Ammon's horn (tissue), 1 donor: ENCODE results near the gene RAB14.
A peak's percentile ranks its signal among the peaks of the same experiment; 100 is the strongest.
"Not testable (repeated sequence)": the region's sequence is repeated elsewhere in the genome, so short reads cannot be mapped to it uniquely, and the experiment has no call there.

Experiments used
- DNase-seq: peaks from one replicate; pipeline ENCODE4 v3.0.0-alpha.2; 2016; ENCODE audit warnings: low spot score

The RAB14 gene

DNA sequence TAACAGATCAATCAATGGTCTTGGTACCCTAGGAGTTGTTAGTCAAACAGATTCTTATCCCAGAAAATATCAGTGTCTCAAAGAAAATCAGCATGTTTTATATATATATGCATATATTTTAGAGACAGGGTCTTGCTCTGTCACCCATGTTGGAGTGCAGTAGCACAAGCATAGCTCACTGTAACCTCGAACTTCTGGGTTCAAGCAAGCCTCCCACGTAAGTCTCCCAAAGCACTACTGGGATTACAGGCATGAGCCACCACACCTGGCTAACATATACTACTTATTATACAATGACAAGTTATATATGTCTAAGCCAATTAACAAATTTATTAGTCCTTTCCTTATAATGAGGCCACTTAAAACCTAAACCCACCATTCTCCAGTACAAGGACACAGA, 10.4 kb downstream of the RAB14 start:
- DNase-seq = no peak

DNA sequence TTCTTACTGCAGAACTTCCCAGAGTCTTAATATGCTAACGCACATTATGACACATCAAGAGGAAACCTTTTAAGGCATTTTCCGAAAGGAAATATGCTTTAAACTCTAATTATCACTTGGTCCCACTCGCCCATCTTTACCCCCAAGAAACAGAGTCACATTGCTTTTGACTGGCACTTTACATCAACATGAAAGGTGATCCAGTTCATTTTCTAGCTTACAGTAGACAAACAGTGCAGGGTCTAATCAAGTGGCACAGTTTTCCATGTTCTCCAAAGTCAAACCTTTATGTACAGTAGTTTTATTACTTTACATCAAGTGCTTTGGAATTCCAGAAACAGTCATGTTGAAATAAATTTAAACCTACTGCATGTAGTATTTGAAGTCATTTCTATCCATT, 12.0 kb downstream of the RAB14 start:
- no peak for DNase-seq

DNA sequence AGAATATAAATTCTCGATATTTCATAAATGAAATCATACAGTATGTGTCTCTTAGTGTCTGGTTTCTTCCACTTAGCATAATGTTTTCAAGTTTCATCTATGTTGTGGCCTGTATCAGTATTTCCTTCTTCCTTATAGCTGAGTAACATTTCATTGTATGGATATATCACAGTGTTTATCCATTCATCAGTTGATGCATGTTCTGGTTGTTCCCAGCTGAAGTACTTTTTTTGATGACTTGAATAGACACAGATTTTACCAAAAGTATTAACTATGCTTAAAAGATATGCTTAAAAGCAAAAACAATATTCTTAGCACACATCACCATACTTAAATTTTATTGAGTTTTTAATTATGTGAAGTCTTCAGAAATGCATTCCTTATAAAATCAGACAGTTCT, 12.7 kb downstream of the RAB14 start:
- no peak for DNase-seq

DNA sequence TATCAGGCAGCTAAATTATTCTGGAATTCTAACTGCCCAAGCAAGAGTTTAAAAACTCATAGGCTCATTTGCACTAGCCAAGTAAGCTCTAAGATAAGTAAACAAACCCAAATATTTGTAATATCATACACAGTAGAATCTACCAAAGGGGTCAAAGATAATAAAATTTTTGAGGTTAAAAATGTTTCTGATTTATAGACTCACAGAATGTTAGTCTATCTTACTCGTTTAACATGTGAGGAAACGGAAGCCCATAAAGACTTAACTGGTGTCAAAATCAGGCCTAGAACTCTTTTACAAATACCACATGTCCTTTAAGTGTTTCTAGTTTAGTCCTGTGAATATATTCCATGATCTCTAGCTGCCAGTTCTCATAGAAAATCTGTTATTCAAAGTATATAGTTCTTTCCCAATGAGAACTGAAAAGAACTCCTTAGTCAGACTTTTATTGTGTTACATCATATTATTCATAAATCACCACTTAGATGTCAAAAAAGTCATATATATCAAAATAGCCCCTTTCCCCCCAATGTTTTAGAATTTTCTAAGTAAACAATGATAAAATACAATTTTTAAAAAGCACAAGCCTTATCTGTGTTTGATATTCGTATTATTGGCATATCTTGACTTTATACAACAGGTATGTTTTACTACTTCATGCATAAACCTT, 13.9 kb downstream of the RAB14 start:
- no peak for DNase-seq

DNA sequence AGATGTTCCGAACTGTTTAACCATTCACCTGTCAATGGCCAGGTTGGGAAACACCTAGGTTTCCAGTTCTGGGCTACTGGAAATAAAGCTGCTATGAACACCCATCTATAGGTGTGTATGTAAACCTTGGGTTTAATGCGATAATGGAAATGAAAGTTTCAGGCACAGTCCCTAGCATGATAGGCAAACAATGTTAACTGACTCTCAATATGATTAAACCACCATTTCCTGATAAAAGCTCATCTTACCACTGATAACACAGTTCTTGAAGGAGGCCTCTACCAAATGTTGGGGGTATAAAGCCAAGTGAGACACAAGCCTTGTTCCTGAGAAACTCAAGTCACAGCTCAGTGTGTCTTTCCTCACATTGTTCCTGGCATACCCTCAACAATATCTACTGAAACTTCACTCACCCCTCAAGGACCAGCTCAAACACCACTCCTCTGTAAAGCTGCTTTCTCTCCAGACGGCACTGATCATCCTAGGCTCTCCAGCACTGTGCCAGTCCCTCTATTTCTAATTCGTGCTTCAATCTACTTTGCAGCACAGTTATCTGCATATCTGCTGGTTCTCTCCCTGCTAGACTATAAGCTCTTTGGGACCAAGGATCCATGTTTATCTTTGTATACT, 15.8 kb downstream of the RAB14 start:
- DNase-seq = no peak

DNA sequence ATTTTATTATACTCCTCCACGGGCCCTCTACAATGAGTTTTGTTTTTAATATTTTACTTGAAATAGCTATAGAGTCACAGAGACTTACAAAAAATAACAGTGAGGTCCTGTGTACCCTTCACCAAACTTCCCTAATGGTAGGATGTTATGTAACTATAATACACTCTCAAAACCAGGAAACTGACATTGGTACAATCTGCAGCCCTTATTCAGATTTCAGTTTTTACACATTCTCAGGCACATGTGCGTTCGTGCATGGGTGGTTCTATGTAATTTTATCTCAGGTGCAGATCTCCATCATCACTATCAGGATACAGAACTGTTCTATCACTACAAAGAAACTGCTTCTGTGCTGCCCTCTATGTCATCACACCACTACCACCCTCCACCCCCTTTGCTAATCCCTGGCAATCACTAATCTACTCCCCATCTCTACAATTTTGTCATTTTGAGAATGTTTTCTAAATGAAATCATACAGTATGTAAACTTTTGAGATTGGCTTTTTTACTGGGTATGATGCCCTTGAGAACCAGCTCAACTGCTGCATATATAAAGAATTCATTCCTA, 16.4 kb downstream of the RAB14 start:
- DNase-seq = no peak

DNA sequence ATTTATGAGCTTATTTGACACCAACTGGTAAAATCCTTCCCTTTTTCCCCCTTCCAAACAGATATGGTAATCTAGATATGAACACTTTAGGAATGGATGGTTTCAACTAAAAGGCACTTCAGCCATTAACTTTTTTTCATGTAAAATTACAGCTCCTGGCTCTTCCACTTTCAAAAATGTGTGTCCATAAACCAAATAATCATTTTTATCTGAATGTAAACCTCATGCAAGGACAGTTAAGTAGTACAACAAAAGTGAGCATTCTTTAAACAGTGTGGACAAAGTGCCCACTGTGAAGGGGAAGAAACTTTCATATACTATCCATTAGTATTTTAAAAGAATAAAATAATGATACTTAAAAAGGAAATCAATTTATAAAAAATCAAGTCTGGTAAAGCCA, 17.2 kb downstream of the RAB14 start:
- DNase-seq = no peak

DNA sequence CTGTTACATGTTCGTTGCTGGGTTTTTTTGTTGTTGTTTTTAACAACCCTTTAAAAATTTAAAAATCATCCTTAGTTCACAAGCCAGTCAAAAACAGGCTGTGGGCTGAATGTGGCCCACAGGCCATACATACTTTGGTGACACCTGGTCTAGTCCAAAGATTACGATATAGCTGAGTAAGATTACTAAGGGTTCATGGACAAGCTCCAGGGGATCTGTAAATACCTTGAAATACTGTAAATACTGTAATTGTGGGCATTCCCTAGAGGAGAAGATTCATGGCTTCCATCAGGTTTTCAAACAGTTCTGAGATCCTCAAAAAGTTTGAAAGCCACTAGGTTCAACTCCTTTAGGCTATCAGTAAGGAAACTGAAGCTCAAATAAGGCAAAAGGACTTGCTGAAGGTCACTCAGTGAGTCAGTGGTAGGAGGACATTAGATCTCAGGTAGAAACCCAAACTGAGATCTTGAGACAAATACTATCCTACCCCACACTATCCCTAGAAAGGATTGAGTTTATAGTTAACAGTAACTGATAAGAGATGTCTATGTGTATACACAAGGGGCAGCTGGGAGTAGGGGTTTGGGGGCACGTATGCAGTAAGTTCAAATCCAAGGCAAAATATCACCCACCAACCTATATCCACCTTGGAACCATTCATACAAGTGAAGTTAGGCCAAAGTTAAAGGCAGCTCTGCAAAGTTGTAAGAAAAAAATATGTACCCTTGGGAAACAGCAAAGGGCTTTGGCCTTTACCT, 17.8 kb downstream of the RAB14 start:
- no peak for DNase-seq

DNA sequence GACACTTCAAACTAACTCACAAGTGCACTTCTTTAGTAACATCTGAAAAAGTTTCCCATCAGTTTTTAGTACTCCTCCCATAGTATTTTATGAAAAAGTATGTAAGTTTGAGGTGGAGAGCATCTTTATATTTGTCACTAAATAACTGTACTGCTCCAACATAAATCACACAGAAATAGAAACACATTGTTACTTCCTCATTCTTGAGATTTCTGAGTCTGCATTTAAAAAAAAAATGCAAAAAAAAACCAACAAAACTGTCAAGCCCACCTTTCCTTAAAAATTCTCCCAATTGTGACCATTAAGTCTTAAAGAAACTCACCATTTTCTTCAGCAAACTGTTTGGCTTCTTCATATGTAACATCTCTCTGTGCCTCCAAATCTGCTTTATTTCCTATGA, 18.7 kb downstream of the RAB14 start:
- DNase-seq = no peak

DNA sequence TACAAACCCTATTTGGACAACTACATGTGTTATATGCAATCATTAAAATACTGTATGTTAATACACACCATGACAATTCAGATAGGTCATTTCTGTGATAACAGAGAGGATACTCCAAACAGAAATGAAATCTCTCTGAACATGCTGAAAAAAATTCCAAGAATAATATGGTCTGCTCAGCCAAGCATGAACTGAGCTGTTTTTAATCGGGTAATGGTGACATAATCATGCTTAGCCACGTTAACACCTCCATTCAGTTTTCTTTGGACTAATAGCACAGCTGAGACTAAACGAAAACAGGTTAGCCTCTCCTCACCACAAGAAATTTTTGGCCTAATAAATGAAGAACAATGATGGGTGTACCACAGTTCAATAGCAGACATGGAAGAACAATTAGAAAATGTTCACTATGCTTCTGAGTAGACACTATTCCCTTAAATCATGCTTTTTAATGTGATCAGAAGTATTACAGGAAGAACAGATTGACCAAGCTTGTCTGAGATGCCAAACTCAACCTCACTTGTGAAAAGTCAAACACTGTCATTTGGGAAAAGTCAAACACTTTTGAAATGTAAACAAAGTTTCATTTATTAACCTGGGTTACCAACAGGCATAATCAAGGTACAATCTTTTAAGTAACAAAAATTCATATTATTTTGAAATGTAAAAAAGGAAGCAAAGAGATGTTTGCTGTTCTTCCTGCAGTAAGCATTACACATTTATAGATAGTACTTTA, 19.4 kb downstream of the RAB14 start:
- DNase-seq = no peak

DNA sequence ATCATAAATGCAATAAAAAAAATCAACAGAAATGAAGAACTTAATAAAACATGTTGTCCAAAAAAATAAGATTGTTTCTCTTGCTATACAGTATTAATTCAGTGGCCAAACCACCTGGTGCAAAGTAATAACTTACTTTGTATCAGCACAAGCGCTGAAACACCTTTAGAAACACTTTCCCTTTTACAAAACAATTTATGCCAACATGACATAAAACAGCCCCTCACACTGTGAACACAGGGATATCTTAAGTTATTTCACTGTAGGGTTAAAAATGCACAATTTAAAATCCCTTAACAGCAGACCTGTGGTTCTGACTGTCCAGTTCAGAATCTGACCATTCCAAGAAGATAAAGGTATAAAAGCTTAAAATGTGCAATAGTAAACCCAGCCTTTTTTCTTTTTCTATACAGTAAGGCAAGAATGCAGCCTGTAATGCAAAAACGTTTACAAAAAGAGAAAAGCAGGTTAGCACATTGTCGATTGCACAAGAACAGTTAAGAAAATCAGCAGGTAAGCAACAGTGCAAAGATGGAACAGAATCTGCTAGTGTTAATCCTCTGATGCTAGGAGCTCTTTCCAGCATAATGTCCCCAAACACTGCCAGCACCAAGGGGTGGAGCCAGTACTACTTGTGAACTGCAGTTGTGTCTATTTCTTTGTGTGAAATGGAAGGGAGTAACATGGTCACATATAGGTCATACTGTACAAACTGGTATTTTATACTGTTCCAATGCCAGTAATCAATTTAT, 21.6 kb downstream of the RAB14 start:
- no peak for DNase-seq

DNA sequence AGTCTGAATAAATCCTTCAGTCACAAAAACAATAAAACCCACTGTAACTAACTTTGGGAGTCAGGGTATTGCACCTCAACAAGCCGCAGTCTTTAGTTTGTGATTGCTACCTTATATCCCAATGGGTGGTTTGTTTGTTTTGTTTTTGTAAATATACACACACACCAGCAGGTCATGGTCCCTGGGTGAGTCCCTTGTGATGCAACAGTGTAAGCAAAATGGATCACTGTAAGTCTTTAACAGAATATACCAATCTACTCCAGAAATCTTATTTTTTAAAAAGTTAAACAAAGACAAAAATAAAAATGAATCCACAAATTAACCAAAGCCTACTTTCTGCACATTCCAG, 22.3 kb downstream of the RAB14 start:
- DNase-seq = not testable (repeated sequence)

DNA sequence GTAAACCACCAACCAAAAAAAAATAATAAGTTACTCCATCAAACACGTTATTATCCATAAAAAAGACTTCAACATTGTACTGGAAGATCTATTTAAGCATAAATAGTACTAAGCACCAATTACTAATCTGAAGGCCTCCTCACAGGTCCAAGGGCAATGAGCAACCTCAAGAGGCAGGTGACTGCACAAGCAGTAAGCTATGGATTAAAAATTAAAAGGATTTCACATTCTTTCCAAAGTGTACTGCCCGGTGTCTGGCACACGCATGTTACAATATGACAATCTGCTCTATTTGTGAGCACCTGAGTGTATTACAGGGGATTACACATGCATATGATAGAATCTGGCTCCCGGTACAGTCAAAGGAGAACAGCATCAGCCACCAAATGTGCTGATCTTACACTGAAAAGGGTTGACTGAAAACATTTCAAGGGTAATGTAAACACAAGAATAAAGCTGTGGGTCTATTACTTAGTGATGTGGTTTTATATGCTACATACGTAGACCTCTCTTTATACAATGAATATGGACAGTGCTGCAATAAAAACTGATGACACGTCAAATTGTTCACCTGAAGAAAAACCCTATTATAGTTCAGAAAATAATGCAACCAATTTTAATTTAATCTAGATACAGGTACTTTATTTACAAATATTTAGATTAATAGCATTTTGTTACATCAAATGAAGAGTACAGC, 22.8 kb downstream of the RAB14 start:
- no peak for DNase-seq

DNA sequence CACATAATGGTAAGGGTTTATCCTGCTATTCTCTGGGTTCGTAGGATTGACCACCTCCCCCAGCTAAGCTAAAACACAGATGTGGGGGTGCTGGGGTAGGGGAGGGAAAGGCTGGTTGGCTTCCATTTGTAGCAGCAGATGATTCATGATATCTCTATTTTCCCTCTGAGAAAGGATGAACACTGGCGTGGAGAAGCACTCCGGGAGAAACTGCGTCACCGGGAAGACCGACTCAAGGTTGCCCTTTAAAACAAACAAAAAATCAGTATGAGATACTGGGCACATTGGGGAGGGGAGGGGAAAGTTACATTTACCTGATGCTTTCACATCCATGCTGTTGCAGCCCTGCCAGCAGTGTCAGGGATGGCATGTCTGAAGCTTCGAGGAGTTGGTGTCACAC, 28.2 kb downstream of the RAB14 start:
- DNase-seq = no peak

DNA sequence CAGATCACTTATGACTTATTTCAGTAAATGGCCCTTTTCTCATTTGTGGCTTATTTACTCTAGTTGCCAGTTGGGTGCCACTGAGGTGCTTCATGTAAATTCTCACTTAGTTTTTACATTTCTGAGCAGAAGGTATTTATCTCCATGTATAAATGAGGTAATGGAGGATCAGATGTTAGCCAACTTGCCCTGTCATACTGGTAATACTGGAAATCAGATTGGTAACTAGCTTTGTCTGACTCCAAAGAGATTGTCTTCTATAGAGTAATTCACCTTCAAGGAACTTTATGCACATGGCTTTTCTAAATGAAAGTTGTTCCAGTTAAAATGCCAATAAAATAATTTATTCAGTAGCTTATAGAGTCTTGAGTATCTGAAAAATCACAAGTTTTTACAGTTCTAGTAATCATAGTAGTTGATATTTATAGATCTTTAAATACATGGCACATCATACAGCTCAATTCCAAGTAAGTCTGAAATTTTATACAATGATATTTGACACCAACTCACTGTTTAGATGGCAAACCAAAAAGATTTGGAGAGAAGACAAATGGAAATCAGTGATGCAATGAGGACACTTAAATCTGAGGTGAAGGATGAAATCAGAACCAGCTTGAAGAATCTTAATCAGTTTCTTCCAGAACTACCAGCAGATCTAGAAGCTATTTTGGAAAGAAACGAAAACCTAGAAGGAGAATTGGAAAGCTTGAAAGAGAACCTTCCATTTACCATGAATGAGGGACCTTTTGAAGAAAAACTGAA, 28.8 kb downstream of the RAB14 start:
- DNase-seq = no peak

DNA sequence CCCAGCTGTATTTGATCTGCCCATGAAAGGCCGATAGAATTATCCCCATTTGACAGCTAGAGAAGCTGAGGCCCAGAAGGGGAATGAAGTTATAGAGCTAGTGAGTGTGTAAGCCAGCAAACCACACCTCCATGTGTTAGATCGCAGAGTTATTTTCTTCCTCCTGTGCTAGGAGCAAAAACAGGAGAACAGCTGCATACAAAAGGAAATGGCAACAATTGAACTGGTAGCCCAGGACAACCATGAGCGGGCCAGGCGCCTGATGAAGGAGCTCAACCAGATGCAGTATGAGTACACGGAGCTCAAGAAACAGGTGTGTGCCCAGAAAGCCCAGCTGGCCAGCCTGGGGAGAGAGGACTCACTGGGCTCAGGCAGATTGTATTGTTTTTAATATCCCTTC, 30.4 kb downstream of the RAB14 start:
- no peak for DNase-seq

DNA sequence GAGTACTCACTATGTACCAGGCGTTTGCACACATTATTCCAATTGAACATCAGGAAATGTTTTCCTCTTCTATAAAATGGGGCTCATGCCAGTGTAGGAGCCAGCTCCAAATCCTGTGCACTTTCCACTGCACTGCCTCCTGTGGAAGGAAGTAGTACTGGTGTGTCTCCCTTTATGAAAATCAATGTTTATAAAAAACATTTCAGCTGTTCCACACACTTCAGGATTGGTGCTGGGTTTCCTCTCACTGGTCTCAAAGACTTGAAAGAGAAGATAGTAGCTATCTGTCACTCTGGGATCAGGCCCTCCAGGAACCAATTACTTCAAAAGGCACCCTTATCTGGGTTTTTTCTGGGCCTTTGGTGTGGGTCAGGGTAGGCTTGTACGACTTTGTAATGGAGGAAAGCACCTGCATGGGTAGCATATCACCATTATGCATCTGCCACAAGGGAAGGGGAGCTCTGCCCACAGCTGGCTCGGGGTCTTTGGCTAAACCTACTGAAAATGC, 32.5 kb downstream of the RAB14 start:
- DNase-seq = peak; percentile 13

DNA sequence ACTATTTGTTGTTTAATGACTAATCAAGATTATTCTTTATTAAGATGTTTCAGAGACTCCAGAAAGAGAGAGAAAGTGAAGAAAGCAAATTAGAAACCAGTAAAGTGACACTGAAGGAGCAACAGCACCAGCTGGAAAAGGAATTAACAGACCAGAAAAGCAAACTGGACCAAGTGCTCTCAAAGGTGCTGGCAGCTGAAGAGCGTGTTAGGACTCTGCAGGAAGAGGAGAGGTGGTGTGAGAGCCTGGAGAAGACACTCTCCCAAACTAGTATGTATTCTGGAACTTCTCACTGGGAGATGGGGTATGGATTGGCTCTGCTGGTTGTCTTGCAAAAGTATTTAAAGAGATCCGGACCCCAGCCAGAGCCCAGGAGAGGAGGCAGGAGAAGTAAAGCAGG, 33.6 kb downstream of the RAB14 start:
- no peak for DNase-seq

DNA sequence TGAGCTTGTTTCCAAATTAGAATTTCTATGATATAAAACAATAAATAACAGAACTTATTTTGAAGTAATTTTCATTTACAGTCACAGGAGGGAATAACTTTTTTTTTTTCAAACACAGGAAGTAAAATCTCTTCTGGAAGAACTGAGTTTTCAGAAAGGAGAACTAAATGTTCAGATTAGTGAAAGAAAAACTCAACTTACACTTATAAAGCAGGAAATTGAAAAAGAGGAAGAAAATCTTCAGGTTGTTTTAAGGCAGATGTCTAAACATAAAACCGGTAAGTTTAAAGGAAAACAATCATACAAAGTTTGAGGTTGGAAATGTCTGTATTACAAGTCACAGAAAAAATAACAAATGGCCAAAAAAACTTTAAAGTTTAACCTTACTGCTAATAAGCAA, 41.6 kb downstream of the RAB14 start:
- DNase-seq = no peak

DNA sequence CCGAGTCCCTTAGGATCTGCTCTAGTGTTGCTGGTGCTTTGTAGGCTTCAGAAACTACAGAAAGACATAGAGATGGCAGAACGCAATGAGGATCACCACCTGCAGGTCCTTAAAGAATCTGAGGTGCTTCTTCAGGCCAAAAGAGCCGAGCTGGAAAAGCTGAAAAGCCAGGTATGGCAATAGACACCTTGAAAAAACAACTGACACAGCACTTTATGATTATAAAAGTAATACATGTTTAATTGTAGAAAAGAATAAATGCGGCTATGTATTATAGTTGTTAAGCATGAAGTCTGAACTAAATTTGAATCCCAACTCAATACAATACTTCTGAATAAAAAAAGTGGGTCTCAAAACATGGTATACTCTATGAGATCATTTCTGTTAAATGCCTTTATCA, 43.7 kb downstream of the RAB14 start:
- no peak for DNase-seq
